ENCODE measurements around the gene ALCAM. TPM values are rescaled to one million over a fixed set of nuclear protein-coding genes. Genes with fewer than 3 reads are reported as not detected.
A peak's percentile ranks its signal among the peaks of the same experiment; 100 is the strongest.

Gene ALCAM
- polyA plus RNA-seq, 3 donors: 7.1 to 8.0 (median 7.9) TPM

DNA sequence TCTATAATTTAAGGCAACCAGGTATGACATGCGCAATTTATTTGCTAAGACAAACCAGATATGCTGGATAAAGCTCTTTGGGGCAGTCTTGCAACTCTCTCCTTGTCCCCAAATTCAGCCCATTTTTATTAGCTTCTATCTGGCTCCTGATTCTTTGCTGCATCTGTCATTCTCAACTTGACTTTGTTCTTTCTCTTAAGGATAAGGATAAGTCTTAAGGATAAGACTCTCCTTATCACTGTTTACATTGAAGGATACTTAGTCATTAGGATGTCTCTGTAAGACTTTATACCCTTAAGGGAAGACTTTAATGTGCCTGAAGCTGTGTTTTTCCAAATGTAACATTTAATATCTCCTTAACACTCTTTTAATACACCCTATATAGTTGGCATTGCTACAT lies 49.2 kb downstream of the ALCAM start:
- Mint-ChIP-seq H3K4me3 (no peak overlapping the region), H3K27ac (peak overlapping the region in 1 of 7 donors; percentile 2), H3K27me3 (ENCODE audit: low read depth in 3 of 3) (no peaks in the 10 kb centered on the region), H3K4me1 (peaks cover 14% of the 10 kb centered on the region), H3K36me3 (no peaks in the 10 kb centered on the region), H3K9me3 (peaks cover 0 to 3% (median 0%) of the 10 kb centered on the region in 7 donors)
- Histone ChIP-seq H3K9ac (ENCODE audit: insufficient read depth, low read length, poor library complexity, severe bottlenecking) (no peak overlapping the region), H3K36me3 (replicated peaks in 1 of 2; ENCODE audit: control insufficient read depth in 1 of 2, insufficient read depth in 2 of 2, low read length in 2 of 2) (no peaks in the 10 kb centered on the region), H3K79me2 (ENCODE audit: insufficient read depth, low read length) (peaks cover 3% of the 10 kb centered on the region), H3K4me2 (replicated peaks; ENCODE audit: extremely low read depth, low read length, poor library complexity, severe bottlenecking) (no peak overlapping the region), H2AFZ (ENCODE audit: insufficient read depth, low read depth, low read length, poor library complexity, severe bottlenecking) (no peak overlapping the region), H3K9me3 (replicated peaks in 1 of 2; ENCODE audit: control insufficient read depth in 1 of 2, insufficient read depth in 1 of 2, low read length in 2 of 2) (no peaks in the 10 kb centered on the region), H3K27ac (ENCODE audit: low read depth in 1 of 2, low read length in 2 of 2) (no peak overlapping the region), H3K4me1 (ENCODE audit: control insufficient read depth in 1 of 2, insufficient read depth in 2 of 2, low read length in 2 of 2) (peaks cover 2 to 11% of the 10 kb centered on the region in 2 donors), H3K4me3 (replicated peaks in 1 of 3; ENCODE audit: low read depth in 2 of 3, low read length in 3 of 3) (no peak overlapping the region), H4K20me1 (ENCODE audit: insufficient read depth, low read length) (no peaks in the 10 kb centered on the region), H3K27me3 (ENCODE audit: control insufficient read depth in 2 of 2, insufficient read depth in 2 of 2, low read length in 2 of 2) (no peaks in the 10 kb centered on the region)
- no CpG with 5 or more reads among the region's 1 CpG for WGBS (ENCODE audit: insufficient coverage)
- intact Hi-C loops (cut with micrococcal nuclease): no loop called here
- no peak for DNase-seq
- TF ChIP-seq, protein P1, sequence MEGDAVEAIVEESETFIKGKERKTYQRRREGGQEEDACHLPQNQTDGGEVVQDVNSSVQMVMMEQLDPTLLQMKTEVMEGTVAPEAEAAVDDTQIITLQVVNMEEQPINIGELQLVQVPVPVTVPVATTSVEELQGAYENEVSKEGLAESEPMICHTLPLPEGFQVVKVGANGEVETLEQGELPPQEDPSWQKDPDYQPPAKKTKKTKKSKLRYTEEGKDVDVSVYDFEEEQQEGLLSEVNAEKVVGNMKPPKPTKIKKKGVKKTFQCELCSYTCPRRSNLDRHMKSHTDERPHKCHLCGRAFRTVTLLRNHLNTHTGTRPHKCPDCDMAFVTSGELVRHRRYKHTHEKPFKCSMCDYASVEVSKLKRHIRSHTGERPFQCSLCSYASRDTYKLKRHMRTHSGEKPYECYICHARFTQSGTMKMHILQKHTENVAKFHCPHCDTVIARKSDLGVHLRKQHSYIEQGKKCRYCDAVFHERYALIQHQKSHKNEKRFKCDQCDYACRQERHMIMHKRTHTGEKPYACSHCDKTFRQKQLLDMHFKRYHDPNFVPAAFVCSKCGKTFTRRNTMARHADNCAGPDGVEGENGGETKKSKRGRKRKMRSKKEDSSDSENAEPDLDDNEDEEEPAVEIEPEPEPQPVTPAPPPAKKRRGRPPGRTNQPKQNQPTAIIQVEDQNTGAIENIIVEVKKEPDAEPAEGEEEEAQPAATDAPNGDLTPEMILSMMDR (IDR thresholded peaks at IDR 0.05): no peak

DNA sequence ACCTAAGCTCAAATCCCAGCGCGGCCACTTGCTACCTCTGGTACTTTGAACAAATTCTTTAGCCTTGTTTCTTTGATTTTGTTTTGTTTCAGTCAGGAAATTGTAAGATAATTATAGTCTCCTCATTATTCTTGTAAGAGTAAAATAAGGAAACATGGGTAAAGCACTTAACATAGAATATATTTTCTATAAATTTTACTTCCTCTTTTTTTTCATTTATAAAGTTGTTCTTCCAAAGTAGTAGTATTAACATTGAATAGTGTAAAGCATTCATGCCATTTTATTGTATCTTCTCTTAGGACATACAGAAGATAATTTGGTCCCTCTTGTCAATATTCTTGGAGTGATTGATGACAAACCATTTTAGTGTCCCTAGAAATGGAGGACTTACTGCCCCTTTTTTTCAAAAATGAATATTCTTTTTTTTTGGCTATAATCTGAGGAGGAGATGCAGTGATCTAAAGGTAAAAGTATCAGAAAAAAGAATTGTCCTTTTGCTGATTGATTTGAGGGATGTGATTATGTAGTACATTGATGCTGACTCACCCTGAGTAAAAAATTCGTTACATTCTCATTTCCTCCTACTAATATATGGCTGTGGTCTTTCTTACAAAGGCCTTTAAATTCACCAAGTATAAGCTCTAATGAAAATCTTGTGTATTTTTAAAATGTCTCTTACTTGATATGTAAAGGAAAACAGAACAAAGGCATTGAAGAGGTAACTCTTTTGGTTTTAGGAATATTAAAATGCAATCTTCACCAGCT lies 51.0 kb downstream of the ALCAM start:
- Histone ChIP-seq H3K36me3 (replicated peaks in 1 of 2; ENCODE audit: control insufficient read depth in 1 of 2, insufficient read depth in 2 of 2, low read length in 2 of 2) (no peaks in the 10 kb centered on the region), H2AFZ (ENCODE audit: insufficient read depth, low read depth, low read length, poor library complexity, severe bottlenecking) (no peak overlapping the region), H3K4me1 (ENCODE audit: control insufficient read depth in 1 of 2, insufficient read depth in 2 of 2, low read length in 2 of 2) (peaks cover 2 to 11% of the 10 kb centered on the region in 2 donors), H3K79me2 (ENCODE audit: insufficient read depth, low read length) (peaks cover 3% of the 10 kb centered on the region), H3K27me3 (ENCODE audit: control insufficient read depth in 2 of 2, insufficient read depth in 2 of 2, low read length in 2 of 2) (no peaks in the 10 kb centered on the region), H3K9me3 (replicated peaks in 1 of 2; ENCODE audit: control insufficient read depth in 1 of 2, insufficient read depth in 1 of 2, low read length in 2 of 2) (no peaks in the 10 kb centered on the region), H3K9ac (ENCODE audit: insufficient read depth, low read length, poor library complexity, severe bottlenecking) (no peak overlapping the region), H3K27ac (ENCODE audit: low read depth in 1 of 2, low read length in 2 of 2) (peak overlapping the region in 1 of 2 donors; percentile 24), H4K20me1 (ENCODE audit: insufficient read depth, low read length) (no peaks in the 10 kb centered on the region), H3K4me3 (replicated peaks in 1 of 3; ENCODE audit: low read depth in 2 of 3, low read length in 3 of 3) (no peak overlapping the region), H3K4me2 (replicated peaks; ENCODE audit: extremely low read depth, low read length, poor library complexity, severe bottlenecking) (peak overlapping the region; percentile 2)
- peak in 2 of 3 donors; percentile 8 to 16 for DNase-seq
- TF ChIP-seq, protein P1 (IDR thresholded peaks at IDR 0.05): no peak
- H3K27ac Mint-ChIP-seq: peak overlapping the region in 2 of 7 donors; percentile 5 to 20
- H3K4me3 Mint-ChIP-seq: peak overlapping the region in 1 of 2 donors; percentile 29
- WGBS (ENCODE audit: insufficient coverage): no CpG with 5 or more reads among the region's 3 CpGs
- H3K4me1 Mint-ChIP-seq: peaks cover 14% of the 10 kb centered on the region
- H3K27me3 Mint-ChIP-seq (ENCODE audit: low read depth in 3 of 3): no peaks in the 10 kb centered on the region
- H3K36me3 Mint-ChIP-seq: no peaks in the 10 kb centered on the region
- intact Hi-C loops (cut with micrococcal nuclease): no loop called here
- peaks cover 0 to 3% (median 0%) of the 10 kb centered on the region in 7 donors for H3K9me3 Mint-ChIP-seq

Data from CD14-positive monocyte (primary cell).